GM18511 (cell line): ENCODE data around the gene SATB1.
A peak's percentile ranks its signal among the peaks of the same experiment; 100 is the strongest.

Experiments used
- ATAC-seq: cut with Tn5 transposase; IDR thresholded peaks from one replicate; pipeline ENCODE4 v1.9.1; 2021; ENCODE audit warnings: mild to moderate bottlenecking, moderate library complexity; ENCODE audit not compliant: unreplicated experiment

SATB1 gene

DNA sequence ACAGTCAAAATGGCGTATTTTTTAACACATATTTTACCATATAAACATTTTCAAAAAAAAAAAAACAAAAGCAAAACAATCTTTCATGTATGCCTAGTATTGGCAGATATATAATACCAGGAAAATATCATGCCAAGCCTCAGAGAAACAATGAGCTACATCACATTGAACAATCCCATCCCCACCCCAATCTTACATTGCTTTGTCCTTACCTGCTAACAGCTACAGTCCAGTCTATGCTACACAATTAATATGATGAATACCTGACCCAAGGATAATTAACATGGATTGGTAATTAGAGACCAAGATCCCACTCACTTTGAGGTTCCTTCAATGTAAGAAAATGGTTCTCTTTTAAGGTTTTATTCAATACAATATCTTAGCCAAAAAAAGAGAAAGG is 7.6 kb upstream of the SATB1 start:
- ATAC-seq: no peak

DNA sequence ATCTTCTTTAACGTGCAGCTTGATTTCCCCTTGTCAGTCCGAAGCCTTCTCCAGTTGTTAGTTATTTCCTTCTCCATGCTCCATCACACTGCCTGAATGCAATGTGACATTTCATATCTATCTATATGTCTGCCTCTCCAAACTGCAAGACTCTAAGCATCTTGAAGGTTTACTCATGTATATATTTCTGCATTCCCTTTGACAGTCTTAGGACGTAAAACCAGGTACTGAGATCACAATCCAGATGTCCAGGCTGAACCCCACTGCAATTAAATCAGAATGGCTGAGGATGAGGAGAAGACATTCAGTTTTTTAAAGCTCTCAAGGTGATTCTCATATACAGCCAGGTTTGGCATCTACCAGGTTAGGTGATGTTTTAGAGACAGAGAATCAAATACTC is 6.1 kb upstream of the SATB1 start:
- no peak for ATAC-seq

DNA sequence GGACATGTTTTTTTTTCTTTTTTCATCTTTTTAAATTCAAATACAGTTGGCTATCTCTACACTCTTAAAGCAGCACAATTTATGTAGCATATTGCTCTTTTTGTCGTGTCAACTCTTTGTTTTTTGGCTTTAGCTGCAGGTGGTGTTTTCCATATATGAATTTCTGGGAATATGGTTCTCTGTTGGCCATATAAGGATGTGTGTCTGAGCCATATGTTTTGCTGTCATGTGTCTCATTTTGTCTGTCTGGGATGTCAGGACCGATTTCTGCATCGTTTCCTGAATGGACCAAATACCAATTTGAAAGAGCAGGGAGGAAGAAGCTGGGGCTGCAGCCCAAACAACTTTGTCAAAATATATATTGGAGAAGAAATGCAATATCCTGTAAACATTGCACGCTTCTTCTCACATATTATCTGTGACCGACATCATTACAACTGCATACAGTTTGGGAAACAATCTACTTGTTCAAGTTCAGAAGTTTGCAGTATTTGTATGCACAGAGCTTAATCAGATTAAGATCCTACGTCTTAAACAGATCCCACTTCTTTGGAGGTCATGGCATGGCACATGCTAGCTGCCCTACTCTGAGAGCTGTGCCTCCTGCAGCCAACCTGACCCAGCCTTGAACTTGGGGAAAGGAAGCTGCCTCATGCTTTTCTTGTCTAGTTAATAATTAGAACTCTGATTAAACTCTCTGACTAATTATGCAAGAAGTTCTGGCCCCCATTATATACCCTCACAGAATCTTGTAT is 4.0 kb upstream of the SATB1 start:
- no peak for ATAC-seq

DNA sequence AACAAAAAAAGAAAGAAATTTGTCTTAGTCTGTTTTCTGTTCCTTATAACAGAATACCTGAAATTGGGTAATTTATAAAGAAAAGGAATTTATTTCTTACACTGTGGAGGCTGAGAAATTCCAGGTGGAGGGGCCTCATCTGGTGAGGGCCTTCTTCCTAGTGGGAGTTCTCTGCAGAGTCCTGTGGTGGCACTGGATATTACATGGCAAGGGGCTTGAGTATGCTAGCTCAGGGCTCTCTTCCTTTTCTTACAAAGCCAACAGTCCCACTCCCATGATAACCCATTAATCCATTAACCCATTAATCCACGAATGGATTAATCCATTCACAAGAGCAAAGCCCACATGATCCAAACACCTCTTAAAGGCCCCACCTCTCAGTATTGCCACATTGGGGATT is 2.9 kb upstream of the SATB1 start:
- ATAC-seq: no peak

DNA sequence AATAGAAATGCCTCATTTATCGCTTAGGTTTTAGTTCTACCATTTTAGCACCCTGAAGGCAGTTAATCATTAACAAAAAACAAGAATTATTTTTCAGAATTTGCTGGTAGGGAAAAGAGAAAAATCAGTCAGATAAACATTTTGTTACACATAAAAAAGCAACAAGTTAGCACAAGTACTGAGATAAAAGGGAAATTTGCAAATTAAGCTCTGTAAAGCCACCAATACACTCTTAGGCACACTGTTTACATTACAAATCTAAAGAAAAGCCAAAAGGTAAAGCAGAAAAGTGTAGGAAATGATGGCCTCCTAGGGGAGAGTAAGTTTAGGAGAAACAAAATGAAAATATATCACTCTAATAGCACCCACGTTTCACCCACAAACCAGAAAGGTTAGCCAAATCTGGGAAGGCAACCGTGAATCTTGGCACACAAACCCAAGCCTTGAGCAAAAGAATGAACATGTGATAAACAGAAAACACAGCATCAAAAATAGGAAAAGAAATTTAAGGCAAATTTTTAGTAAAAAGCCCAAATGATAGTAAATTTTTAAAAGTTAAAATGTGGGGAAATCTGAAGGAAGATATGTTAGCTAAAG is 1.6 kb upstream of the SATB1 start:
- no peak for ATAC-seq

- ATAC-seq: peak; percentile 22
These were observed 610 bp upstream of the SATB1 start for GRCh38 chr3:18425641-18426257.

- no peak for ATAC-seq
These were observed 868 bp downstream of the SATB1 start for GRCh38 chr3:18424213-18424728.

GRCh38 chr3:18423401-18424212 is 1.5 kb downstream of the SATB1 start:
- ATAC-seq: peak; percentile 70

DNA sequence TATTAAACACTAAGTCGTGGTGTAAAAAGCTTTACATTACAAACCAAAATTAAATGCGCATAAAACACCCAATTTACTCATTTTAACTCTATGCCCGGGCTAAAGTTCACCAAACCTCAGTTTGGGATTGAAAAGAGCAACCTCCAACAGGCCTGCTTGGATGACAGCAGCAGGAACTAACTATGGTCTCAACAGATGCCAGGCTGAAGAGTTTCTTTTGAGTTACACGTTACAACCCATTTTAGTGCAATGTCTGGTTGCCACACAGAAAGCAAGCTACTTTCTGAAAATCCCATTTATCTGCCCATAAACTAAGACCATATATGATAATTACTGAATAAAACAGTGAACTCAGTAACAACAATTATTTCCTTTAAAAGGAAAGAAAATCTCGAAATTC is 2.2 kb downstream of the SATB1 start:
- ATAC-seq: no peak

GRCh38 chr3:18420555-18420954 is 4.6 kb downstream of the SATB1 start:
- no peak for ATAC-seq

- no peak for ATAC-seq
These were observed 5.9 kb downstream of the SATB1 start for GRCh38 chr3:18419232-18419631.

DNA sequence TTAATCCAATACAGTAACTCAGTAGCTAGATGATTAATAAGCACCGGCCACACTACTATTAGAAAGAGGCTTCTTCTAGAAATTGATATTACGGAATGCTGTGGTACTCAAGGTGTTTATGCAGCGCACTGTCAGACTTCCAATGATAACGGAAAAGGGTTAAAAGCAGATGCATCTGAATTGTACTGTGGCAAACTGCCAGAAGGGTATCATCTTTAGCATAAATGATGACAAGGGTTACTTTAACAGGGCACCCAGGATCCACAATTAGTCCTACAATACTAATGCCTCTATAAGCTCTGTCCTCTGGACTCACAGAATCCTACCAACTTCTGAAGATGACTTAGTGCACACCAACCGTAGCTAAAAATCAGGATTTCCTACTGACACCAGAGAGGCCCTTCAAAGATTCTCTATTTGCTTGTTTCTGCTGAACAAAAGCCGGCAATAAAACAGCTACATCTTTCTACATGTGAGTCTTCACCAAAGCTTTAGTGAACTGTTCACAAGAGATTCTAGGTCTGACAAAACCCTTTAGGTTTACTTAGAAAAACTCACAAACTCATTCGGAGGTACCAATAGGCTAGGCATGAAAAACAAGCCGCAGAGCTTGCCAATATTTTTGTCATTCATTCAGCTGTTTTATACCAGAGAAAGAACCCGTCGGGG is 7.1 kb downstream of the SATB1 start:
- no peak for ATAC-seq

DNA sequence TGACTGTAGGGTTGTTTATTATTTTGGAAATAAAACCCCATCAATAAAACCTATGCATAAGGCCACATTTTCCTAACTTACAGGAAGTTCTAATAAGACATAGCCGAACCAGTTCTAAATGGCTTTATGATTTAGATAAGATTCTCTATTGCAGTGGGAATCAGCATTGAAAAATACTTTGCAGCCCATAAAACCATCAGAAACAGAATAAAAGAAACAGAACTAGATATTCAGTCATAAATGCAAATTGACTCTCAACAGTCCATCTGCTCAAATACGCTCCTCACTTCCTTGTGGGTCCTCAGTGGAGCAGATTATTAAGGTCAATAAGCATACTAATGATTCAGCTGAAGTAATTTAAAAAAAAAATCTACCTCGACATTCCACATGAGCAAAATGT is 8.8 kb downstream of the SATB1 start:
- no peak for ATAC-seq

GRCh38 chr3:18415839-18416238 is 9.3 kb downstream of the SATB1 start:
- ATAC-seq: no peak

DNA sequence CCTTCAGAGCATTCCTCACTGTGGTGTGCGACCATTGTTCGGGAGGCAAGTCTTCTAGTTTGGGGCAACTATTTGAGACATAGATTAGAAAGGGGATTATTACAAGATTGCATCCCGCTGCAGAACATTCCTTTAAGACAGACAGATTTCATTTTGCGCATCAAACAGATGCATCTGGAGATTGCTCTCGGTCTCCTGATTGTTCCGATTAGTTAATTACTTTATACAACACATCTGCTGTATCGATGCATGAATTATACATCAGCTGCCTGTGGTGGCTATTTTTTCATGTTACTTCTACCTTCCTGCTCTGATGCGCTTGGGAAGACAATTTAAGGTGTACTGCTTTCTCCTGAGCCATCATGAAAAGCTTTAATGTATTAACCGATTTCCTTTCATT is 10.0 kb downstream of the SATB1 start:
- no peak for ATAC-seq

DNA sequence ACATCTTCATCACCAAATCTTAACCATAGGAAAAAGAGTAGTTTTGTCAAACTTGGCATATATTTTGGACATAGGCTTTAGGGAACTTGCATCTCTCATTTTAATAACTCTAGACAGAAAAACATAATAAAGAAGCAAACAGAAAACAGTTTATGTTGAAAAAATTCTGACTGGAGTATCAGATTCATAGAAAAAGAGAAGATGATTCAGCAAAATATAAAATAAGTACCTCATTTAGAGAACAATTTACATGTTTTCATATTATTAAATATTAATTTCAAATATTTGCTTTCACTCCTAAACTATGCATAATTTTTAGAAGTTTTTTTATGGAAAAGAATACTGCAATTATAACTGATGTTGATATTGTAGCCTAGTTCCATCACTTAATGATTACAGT is 12.5 kb downstream of the SATB1 start:
- no peak for ATAC-seq

DNA sequence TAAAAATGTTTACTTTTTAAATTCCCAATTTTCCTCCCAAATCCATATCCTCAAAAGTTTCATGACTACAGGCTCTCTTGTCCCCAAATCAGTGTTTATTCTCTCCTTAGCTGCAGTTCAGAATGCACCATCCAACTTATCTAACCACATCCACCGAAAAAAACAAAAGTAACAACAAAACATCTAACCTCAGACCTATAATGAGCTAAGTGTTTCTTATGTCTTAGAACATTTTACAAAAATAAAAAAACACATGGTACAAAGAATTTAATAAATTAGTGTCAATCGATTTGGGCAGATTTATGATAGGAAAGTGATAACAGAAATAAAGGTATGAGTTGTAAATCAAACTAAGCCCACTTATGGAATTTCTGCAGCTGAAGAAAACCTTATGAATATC is 13.6 kb downstream of the SATB1 start:
- no peak for ATAC-seq

DNA sequence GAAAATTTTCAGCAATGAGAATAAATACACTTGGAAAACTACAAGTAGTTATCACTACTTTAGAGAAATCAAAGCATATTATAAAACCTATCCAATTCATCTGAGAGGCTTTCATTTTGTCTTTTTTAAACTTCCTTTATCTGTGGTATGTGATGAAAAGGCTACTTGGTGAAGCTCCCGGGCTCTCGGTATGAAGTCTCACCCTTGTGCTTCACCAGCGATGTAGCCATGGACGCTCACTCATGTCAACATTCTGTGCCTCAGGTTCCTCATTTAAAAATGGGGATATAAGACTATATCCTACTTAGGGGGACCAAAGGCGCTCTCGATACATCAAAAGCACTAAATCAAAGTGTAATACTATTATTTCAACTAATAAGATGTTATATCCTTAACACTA is 14.9 kb downstream of the SATB1 start:
- no peak for ATAC-seq

- ATAC-seq: no peak
These were observed 15.9 kb downstream of the SATB1 start for GRCh38 chr3:18409266-18409665.

- no peak for ATAC-seq
These were observed 20.0 kb downstream of the SATB1 start for GRCh38 chr3:18405141-18405540.

DNA sequence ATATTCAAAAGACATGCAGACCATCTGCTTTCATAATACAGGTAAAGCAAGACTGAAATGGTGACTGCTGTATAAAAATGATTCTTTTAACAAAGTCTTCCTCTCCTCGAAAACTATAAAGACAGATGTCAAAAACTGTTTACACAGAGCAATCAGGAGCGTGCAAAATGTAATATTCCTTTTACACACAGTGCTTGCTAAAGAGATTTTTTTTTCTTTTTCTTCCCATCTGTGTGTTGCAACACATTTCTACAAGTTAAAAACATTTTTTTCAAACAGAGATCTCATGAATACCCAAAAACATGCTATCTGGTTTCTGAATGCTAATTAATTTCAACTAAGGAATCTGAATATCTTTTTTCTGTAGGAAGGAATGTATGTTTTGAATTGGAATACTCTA is 22.1 kb downstream of the SATB1 start:
- ATAC-seq: no peak
